HepG2 (cell line): ENCODE data around the gene PLCG1. TPM values are rescaled to one million over a fixed set of nuclear protein-coding genes. Genes with fewer than 3 reads are reported as not detected.

ENCODE experiments used
- IKZF1 ChIP-seq: fragments of 450-650 bp; IDR thresholded peaks from 2 replicates; pipeline ENCODE4 v1.7.1; 2016
- MED13 ChIP-seq: sonication (generic); formaldehyde crosslinking; IDR thresholded peaks from 2 replicates; pipeline ENCODE4 v1.5.0; 2020; ENCODE audit warnings: missing genetic modification reagents
- PRDM10 ChIP-seq: sonication (generic); formaldehyde crosslinking; IDR thresholded peaks from 2 replicates; pipeline ENCODE4 v1.4.0; 2020; ENCODE audit warnings: low read depth, missing genetic modification reagents
- SRSF1 ChIP-seq: fragments of 200-400 bp; formaldehyde crosslinking; optimal IDR thresholded peaks from 2 replicates; pipeline ENCODE3; 2017; ENCODE audit warnings: mild to moderate bottlenecking, low read depth, low read length, moderate library complexity
- ZBTB34 ChIP-seq: sonication (generic); formaldehyde crosslinking; IDR thresholded peaks from 2 replicates; pipeline ENCODE4 v1.8.0; 2022; ENCODE audit warnings: mild to moderate bottlenecking, missing genetic modification reagents
- ZNF143 ChIP-seq: sonication (generic); formaldehyde crosslinking; IDR thresholded peaks from 2 replicates; pipeline ENCODE4 v1.4.0; 2020; ENCODE audit warnings: missing genetic modification reagents
- ZNF296 ChIP-seq: sonication (generic); formaldehyde crosslinking; conservative IDR thresholded peaks from 2 replicates; pipeline ENCODE4 v1.5.0; 2020; ENCODE audit warnings: mild to moderate bottlenecking, missing genetic modification reagents
- ZNF547 ChIP-seq: sonication (generic); formaldehyde crosslinking; IDR thresholded peaks from 2 replicates; pipeline ENCODE4 v1.5.1; 2020; ENCODE audit warnings: mild to moderate bottlenecking, missing genetic modification reagents
- ZNF605 ChIP-seq: sonication (generic); formaldehyde crosslinking; IDR thresholded peaks from 2 replicates; pipeline ENCODE4 v1.8.0; 2022; ENCODE audit warnings: mild to moderate bottlenecking, missing genetic modification reagents
- ZNF784 ChIP-seq: sonication (generic); formaldehyde crosslinking; IDR thresholded peaks from 2 replicates; pipeline ENCODE4 v1.5.1; 2020; ENCODE audit warnings: missing genetic modification reagents, mild to moderate bottlenecking, borderline replicate concordance
- polyA plus RNA-seq, 8 experiments: library from polyadenylated mRNA; depleted of rRNA in 3 of 8; stranded (reverse) in 7 of 8; unstranded in 1 of 8; fragments of >200 nt; fragmentation: Illumina TruSeq in 4 of 8; extraction: Trizol in 4 of 8; gene quantifications; 2 replicates each; pipeline versions ENCODE4 v1.2.1 to v1.2.3, GENCODE V29; 2011 to 2016; ENCODE audit warnings: low read depth in 4 of 8, missing spikeins in 1 of 8, mixed read lengths in 1 of 8; ENCODE audit not compliant: insufficient read depth in 1 of 8
- total RNA-seq, 5 experiments: library from RNA; depleted of rRNA; stranded (reverse); fragments of >200 nt; fragmentation: Illumina TruSeq; extraction: Trizol; gene quantifications; 2 replicates each; pipeline ENCODE4 v1.2.3, GENCODE V29; 2016; ENCODE audit warnings: low read depth in 1 of 5
- TF ChIP-seq, protein P1 (sequence below): sonication (generic); formaldehyde crosslinking; IDR thresholded peaks from 2 replicates; pipeline ENCODE4 v1.5.0; 2020; ENCODE audit warnings: mild to moderate bottlenecking, missing genetic modification reagents, borderline replicate concordance
- TF ChIP-seq, protein P2 (sequence below): conservative IDR thresholded peaks from 2 replicates; pipeline ENCODE4 v1.6.1; 2018; ENCODE audit warnings: missing genetic modification reagents
- TF ChIP-seq, protein P3 (sequence below): sonication (generic); formaldehyde crosslinking; conservative IDR thresholded peaks from 2 replicates; pipeline ENCODE4 v1.4.0; 2020; ENCODE audit warnings: missing genetic modification reagents
- TF ChIP-seq, protein P4 (sequence below): sonication (generic); formaldehyde crosslinking; IDR thresholded peaks from 2 replicates; pipeline ENCODE4 v1.5.0; 2020; ENCODE audit warnings: missing genetic modification reagents

PLCG1 gene
- total and polyA plus RNA-seq, 2 of the 13 experiments (the other 11 are each of a cell fraction or from before 2014, with no cell fraction given), result 85.3 to 158 TPM

GRCh38 chr20:41110930-41111577 is 26.3 kb upstream of the PLCG1 start (continued):
- no peak for TF ChIP-seq ZNF296
- no peak for TF ChIP-seq ZBTB34 (CRISPR knock-in tag)
- TF ChIP-seq, protein P1, sequence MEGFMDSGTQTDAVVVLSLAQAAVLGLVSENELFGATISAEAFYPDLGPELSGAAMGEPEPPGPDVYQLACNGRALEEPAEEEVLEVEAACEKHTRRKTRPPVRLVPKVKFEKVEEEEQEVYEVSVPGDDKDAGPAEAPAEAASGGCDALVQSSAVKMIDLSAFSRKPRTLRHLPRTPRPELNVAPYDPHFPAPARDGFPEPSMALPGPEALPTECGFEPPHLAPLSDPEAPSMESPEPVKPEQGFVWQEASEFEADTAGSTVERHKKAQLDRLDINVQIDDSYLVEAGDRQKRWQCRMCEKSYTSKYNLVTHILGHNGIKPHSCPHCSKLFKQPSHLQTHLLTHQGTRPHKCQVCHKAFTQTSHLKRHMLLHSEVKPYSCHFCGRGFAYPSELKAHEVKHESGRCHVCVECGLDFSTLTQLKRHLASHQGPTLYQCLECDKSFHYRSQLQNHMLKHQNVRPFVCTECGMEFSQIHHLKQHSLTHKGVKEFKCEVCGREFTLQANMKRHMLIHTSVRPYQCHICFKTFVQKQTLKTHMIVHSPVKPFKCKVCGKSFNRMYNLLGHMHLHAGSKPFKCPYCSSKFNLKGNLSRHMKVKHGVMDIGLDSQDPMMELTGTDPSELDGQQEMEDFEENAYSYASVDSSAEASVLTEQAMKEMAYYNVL, result peak; percentile 63; the same call in 1 of the 2 replicates
- TF ChIP-seq ZNF605 (CRISPR knock-in tag), result 0 out of 2 replicates have a peak, but pooled peaks have one; percentile 25
- TF ChIP-seq, protein P2, sequence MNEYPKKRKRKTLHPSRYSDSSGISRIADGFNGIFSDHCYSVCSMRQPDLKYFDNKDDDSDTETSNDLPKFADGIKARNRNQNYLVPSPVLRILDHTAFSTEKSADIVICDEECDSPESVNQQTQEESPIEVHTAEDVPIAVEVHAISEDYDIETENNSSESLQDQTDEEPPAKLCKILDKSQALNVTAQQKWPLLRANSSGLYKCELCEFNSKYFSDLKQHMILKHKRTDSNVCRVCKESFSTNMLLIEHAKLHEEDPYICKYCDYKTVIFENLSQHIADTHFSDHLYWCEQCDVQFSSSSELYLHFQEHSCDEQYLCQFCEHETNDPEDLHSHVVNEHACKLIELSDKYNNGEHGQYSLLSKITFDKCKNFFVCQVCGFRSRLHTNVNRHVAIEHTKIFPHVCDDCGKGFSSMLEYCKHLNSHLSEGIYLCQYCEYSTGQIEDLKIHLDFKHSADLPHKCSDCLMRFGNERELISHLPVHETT (CRISPR knock-in tag), result no peak
- TF ChIP-seq ZNF784 (CRISPR knock-in tag), result no peak
- TF ChIP-seq, protein P3, sequence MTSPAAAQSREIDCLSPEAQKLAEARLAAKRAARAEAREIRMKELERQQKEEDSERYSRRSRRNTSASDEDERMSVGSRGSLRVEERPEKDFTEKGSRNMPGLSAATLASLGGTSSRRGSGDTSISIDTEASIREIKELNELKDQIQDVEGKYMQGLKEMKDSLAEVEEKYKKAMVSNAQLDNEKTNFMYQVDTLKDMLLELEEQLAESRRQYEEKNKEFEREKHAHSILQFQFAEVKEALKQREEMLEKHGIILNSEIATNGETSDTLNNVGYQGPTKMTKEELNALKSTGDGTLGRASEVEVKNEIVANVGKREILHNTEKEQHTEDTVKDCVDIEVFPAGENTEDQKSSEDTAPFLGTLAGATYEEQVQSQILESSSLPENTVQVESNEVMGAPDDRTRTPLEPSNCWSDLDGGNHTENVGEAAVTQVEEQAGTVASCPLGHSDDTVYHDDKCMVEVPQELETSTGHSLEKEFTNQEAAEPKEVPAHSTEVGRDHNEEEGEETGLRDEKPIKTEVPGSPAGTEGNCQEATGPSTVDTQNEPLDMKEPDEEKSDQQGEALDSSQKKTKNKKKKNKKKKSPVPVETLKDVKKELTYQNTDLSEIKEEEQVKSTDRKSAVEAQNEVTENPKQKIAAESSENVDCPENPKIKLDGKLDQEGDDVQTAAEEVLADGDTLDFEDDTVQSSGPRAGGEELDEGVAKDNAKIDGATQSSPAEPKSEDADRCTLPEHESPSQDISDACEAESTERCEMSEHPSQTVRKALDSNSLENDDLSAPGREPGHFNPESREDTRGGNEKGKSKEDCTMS (CRISPR knock-in tag), result no peak
- TF ChIP-seq MED13 (CRISPR knock-in tag), result no peak
- TF ChIP-seq ZNF143 (CRISPR knock-in tag), result no peak
- TF ChIP-seq PRDM10 (CRISPR knock-in tag), result no peak
- TF ChIP-seq, protein P4, sequence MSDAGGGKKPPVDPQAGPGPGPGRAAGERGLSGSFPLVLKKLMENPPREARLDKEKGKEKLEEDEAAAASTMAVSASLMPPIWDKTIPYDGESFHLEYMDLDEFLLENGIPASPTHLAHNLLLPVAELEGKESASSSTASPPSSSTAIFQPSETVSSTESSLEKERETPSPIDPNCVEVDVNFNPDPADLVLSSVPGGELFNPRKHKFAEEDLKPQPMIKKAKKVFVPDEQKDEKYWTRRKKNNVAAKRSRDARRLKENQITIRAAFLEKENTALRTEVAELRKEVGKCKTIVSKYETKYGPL (CRISPR knock-in tag), result no peak
- TF ChIP-seq IKZF1, result no peak
- TF ChIP-seq SRSF1, result no peak
- TF ChIP-seq ZNF547 (CRISPR knock-in tag), result no peak
